ENCODE data around the gene NR2C2AP. TPM values are rescaled to one million over a fixed set of nuclear protein-coding genes. Genes with fewer than 3 reads are reported as not detected.

The NR2C2AP gene
- 7.1 and 7.8 TPM in 2 replicates for total RNA-seq

GRCh38 chr19:19203012-19203856 lies at the start of gene NR2C2AP:
TSS of gene NR2C2AP (minus strand) at chr19:19203414. CDS start at chr19:19203060, 354 bp downstream.
- peak; percentile 88 for DNase-seq (ENCODE audit: low read depth)
- no peak for TF ChIP-seq CTCF (IDR thresholded peaks at IDR 0.05; ENCODE audit: insufficient read depth, low read depth, low read length)
- peak within 1 kb of the TSS; percentile 74 for H3K4me3 ChIP-seq (ENCODE audit: low read depth, low read length)

GRCh38 chr19:19250196-19250801 lies 47.1 kb upstream of the NR2C2AP start:
- TF ChIP-seq CTCF (IDR thresholded peaks at IDR 0.05; ENCODE audit: insufficient read depth, low read depth, low read length) = no peak
- no peak for DNase-seq (ENCODE audit: low read depth)
- no peak overlapping the region for H3K4me3 ChIP-seq (ENCODE audit: low read depth, low read length)

GRCh38 chr19:19240476-19240875 lies 37.3 kb upstream of the NR2C2AP start:
- no peak overlapping the region for H3K4me3 ChIP-seq (ENCODE audit: low read depth, low read length)
- DNase-seq (ENCODE audit: low read depth) = no peak
- TF ChIP-seq CTCF (IDR thresholded peaks at IDR 0.05; ENCODE audit: insufficient read depth, low read depth, low read length) = no peak

- no peak overlapping the region for H3K4me3 ChIP-seq (ENCODE audit: low read depth, low read length)
- no peak for DNase-seq (ENCODE audit: low read depth)
- TF ChIP-seq CTCF (IDR thresholded peaks at IDR 0.05; ENCODE audit: insufficient read depth, low read depth, low read length) = no peak
These were observed 36.5 kb upstream of the NR2C2AP start for GRCh38 chr19:19239675-19240074.

- no peak for TF ChIP-seq CTCF (IDR thresholded peaks at IDR 0.05; ENCODE audit: insufficient read depth, low read depth, low read length)
- no peak for DNase-seq (ENCODE audit: low read depth)
- no peak overlapping the region for H3K4me3 ChIP-seq (ENCODE audit: low read depth, low read length)
These were observed 35.1 kb upstream of the NR2C2AP start for GRCh38 chr19:19238126-19238894.

GRCh38 chr19:19236173-19236572 lies 33.0 kb upstream of the NR2C2AP start:
- TF ChIP-seq CTCF (IDR thresholded peaks at IDR 0.05; ENCODE audit: insufficient read depth, low read depth, low read length) = no peak
- no peak for DNase-seq (ENCODE audit: low read depth)
- H3K4me3 ChIP-seq (ENCODE audit: low read depth, low read length) = no peak overlapping the region

Measured in fibroblast of villous mesenchyme (primary cell).